GM18873 (cell line): Measurements from ENCODE around the gene ADRM1.

Experiments
- ATAC-seq: cut with Tn5 transposase; IDR thresholded peaks from one replicate; pipeline ENCODE4 v1.9.1; 2021; ENCODE audit warnings: mild to moderate bottlenecking, moderate library complexity, moderate number of reproducible peaks; ENCODE audit not compliant: unreplicated experiment, low FRiP score

ADRM1 gene

GRCh38 chr20:62321975-62322374, 19.2 kb downstream of the ADRM1 start:
- ATAC-seq: no peak

GRCh38 chr20:62322492-62323041, 19.8 kb downstream of the ADRM1 start:
- no peak for ATAC-seq

DNA sequence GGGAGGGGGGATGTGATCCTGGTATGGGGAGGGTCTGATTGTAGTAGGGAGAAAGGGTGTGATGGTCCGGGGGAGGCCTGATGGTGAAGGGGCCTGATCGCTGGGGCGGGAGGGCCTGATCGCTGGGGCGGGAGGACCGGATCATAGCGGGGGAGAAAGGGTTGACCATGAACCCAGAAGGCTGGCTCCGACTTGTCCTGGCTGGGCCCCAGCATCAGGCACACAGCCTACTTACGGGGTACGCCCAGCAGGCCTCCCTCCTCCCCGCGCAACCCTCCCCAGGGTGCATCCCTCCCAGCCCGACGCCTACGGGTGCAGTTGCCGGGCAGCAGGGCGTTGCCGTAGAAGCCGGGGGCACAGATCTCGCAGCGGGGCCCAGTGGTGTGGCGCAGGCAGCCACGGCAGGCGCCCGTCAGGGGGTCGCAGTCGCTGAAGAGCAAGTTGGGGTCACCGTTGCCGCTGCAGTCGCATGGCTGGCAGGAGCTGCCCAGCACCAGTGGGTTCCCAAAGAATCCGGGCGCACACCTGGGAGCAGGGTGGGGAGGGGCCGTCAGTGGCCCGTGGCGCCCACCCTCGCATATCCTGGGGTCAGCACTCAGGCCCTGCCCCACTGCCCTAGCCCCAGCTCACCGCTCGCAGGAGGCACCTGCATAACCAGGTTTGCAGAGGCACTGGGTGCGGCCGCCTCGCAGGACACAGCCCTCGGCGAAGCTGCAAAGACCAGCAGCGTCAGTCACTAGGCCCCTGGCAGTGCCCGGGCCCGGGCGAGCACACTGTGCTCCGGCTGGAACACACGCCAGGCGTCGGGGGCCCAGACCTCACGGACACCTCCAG, 20.6 kb downstream of the ADRM1 start:
- ATAC-seq: no peak

DNA sequence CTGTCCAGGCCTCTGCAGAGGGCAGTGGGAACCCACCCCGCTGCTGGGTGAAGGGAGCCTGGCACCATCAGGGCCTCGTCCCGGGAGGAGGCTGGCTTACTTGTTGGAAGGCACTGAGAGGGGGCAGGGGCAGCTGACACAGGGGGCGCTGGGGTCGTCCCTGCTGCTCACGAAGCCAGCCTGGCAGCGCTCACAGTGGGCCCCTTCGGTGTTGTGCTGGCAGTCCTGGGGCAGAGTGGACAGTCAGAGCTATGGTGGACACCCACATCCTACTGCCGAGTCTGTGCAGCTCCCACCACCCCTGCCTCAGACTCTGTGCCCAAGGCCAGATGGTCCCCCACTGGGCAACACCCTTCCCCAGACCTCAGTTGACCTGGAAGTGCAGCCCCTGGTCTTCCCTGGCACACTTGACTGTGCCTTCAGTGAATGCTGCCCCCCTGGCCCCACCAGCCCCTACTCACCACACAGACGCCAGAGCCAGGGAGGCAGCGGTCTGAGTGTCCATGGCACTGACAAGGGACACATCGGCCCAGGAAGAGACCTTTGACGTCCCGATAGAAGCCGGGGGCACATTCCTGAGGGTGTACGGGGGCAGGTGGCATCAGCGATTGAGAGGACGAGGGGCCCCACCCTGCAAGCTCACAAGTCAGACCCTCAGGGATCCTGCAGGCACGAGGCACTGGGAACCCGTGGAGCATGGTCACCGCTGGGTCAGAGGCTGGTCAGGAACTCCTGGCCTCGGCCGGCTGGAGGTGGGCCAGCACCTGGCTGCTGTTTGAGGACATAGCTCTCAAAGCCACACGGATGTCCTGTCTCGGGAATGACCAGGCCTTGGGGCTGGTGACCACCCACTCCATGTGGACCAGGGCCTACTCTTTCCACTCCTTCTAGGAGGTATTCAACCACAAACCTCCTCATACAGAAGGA, 21.4 kb downstream of the ADRM1 start:
- ATAC-seq: no peak

DNA sequence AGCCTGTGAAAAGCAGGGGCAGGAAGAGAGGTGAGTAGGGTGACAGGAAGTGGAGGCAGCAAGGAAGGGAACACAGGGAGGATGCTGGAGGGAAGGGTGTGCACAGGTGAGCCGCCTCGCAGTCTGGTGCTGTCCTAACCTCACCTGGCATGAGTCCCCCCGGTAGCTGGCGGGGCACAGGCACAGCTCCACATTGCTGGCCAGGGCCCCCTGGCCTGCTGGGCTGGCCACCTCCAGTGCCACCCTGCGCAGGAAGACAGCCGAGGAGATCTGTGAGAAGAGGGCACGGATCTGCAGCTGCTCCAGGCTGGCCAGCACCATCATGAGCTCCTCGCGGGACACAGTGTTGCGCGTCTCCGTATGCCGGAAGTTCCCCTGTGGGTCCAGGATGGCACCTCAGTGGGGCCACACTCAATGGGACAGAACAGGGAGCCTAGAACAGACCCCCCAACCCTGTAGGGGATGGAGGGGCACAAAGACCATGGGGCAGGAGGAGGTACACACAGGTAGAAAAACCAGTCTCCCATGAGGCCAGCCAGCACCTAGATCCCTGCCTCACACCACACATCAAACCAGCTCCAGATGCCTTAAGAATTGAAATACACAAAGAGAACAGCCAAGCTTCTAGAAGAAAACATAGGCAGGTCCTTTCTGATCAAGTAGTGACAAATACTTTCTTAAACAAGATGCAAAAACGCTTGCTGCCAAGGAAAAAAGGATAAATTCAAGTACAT, 22.5 kb downstream of the ADRM1 start:
- no peak for ATAC-seq

- no peak for ATAC-seq
These were observed 23.8 kb downstream of the ADRM1 start for GRCh38 chr20:62326559-62326958.

GRCh38 chr20:62326959-62327725, 24.3 kb downstream of the ADRM1 start:
- ATAC-seq: no peak

- no peak for ATAC-seq
These were observed 25.1 kb downstream of the ADRM1 start for GRCh38 chr20:62327726-62328495.

DNA sequence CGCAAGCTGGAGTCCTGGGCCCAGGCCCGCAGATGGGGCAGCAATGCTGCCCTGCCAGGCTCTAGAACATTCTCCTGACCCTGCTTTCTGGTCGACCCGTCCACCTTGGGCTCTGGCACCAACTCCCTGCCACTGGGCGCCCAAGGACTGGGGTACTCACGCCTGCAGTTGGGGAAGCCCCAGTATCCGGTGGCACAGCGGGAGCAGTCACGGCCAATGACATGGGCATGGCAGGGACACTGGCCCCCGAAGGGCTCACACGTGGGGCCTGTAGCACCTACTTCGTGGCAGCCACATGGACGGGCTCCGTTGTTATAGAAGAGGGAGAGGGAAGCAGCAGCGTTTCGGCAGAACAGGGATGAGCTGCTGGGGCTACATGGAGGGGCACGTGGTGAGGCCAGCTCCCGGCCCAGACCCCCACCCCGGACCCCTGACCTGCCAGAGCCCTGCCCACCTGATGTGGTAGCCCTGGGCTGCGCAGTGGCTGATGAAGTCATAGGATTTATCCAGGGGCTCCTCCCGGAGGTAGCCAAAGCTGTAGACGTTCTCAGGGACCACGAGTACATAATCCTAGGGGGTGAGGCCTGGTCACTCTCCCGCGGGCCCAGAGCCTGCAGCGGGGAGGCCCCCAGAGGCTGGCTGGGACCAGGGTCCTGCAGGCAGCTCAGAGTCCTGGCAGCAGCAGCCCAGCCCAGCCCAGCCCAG, 26.0 kb downstream of the ADRM1 start:
- no peak for ATAC-seq

GRCh38 chr20:62329389-62330377, 26.9 kb downstream of the ADRM1 start:
- no peak for ATAC-seq

GRCh38 chr20:62330576-62331317, 27.9 kb downstream of the ADRM1 start:
- no peak for ATAC-seq

DNA sequence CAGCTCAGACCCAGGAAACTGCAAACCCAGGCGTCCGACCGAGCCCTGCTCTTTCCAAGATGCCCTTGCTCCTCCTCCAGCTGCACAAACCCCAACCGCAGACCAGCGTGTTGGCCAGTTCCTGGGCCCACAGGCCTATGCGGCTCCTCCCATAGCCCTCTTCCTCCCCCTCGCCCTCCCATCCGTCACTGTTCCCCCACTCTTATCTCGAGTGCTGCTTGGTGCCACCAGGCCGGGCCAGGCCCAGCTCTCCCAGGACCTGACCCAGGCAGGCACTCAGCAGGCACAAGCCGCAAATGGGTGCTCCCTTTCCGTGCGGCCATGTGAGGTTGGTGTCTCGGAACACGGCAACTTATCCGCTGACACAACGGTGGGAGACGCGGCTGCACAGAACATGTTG, 28.6 kb downstream of the ADRM1 start:
- no peak for ATAC-seq

GRCh38 chr20:62332421-62332820, 29.6 kb downstream of the ADRM1 start:
- ATAC-seq: no peak

- ATAC-seq: no peak
These were observed 30.4 kb downstream of the ADRM1 start for GRCh38 chr20:62332989-62333819.

- ATAC-seq: no peak
These were observed 31.2 kb downstream of the ADRM1 start for GRCh38 chr20:62333820-62334595.
